ENCODE measurements around the gene KCNJ4.

GRCh38 chr22:38435010-38435409 lies 20.0 kb downstream of the KCNJ4 start:
- TF ChIP-seq ZBTB1 (tag by site-specific recombination; IDR thresholded peaks at IDR 0.05): no peak
- no peak for TF ChIP-seq ZNF600 (tag by site-specific recombination; IDR thresholded peaks at IDR 0.05)
- no peak for TF ChIP-seq ZNF174 (tag by site-specific recombination; IDR thresholded peaks at IDR 0.05)
- no peak for TF ChIP-seq ZNF274 (IDR thresholded peaks at IDR 0.05; ENCODE audit: low read length)
- TF ChIP-seq ZNF274 (tag by site-specific recombination; IDR thresholded peaks at IDR 0.05; ENCODE audit: borderline replicate concordance): no peak
- TF ChIP-seq, protein P1, sequence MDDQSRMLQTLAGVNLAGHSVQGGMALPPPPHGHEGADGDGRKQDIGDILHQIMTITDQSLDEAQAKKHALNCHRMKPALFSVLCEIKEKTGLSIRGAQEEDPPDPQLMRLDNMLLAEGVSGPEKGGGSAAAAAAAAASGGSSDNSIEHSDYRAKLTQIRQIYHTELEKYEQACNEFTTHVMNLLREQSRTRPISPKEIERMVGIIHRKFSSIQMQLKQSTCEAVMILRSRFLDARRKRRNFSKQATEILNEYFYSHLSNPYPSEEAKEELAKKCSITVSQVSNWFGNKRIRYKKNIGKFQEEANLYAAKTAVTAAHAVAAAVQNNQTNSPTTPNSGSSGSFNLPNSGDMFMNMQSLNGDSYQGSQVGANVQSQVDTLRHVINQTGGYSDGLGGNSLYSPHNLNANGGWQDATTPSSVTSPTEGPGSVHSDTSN (CRISPR knock-in tag; IDR thresholded peaks at IDR 0.05): no peak
- no peak for TF ChIP-seq ZSCAN4 (tag by site-specific recombination; IDR thresholded peaks at IDR 0.05)
- TF ChIP-seq ZNF121 (tag by site-specific recombination; IDR thresholded peaks at IDR 0.05): no peak
- TF ChIP-seq, protein P2, sequence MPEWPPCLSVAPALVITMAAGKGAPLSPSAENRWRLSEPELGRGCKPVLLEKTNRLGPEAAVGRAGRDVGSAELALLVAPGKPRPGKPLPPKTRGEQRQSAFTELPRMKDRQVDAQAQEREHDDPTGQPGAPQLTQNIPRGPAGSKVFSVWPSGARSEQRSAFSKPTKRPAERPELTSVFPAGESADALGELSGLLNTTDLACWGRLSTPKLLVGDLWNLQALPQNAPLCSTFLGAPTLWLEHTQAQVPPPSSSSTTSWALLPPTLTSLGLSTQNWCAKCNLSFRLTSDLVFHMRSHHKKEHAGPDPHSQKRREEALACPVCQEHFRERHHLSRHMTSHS (tag by site-specific recombination; IDR thresholded peaks at IDR 0.05): no peak
- TF ChIP-seq CTCF (tag by site-specific recombination; IDR thresholded peaks at IDR 0.05): no peak
- TF ChIP-seq ZBTB48 (tag by site-specific recombination; IDR thresholded peaks at IDR 0.05): no peak
- no peak for TF ChIP-seq ZNF175 (tag by site-specific recombination; IDR thresholded peaks at IDR 0.05)
- TF ChIP-seq, protein P3, sequence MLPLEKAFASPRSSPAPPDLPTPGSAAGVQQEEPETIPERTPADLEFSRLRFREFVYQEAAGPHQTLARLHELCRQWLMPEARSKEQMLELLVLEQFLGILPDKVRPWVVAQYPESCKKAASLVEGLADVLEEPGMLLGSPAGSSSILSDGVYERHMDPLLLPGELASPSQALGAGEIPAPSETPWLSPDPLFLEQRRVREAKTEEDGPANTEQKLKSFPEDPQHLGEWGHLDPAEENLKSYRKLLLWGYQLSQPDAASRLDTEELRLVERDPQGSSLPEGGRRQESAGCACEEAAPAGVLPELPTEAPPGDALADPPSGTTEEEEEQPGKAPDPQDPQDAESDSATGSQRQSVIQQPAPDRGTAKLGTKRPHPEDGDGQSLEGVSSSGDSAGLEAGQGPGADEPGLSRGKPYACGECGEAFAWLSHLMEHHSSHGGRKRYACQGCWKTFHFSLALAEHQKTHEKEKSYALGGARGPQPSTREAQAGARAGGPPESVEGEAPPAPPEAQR (tag by site-specific recombination; IDR thresholded peaks at IDR 0.05): no peak
